IMR-90 (cell line): ENCODE measurements around the gene IP6K3.

ENCODE experiments used
- TF ChIP-seq, protein P1 (sequence below): conservative IDR thresholded peaks from 2 replicates; pipeline ENCODE4 v1.5.1; 2012; ENCODE audit warnings: mild to moderate bottlenecking, low read depth, low read length, improper control_type of control experiment
- TF ChIP-seq, protein P2 (sequence below): fragments of 150-350 bp; IDR thresholded peaks from 2 replicates; pipeline ENCODE4 v1.6.1; 2017; ENCODE audit warnings: mild to moderate bottlenecking, antibody characterized with exemption, low read length, low read depth

DNA sequence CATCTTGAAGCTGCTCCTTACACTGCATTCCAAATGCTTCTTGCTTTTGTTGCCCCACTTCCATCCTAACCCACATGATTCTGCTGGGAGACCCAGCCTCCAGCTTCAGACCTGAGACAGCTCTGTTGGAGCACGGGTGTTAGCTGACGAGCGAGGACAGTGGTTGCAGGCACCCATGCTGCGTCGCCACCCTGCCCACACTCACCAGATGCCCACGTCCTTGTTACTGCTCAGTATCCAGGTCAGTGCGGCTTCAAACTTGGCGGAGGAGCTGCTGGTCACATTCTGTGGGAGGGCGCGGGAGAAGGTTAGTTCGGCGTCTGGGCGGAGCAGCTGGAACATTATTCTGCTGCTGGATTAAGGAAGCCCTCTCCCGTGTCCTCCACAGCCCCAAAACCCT lies 33.2 kb upstream of the IP6K3 start:
- TF ChIP-seq, protein P1, sequence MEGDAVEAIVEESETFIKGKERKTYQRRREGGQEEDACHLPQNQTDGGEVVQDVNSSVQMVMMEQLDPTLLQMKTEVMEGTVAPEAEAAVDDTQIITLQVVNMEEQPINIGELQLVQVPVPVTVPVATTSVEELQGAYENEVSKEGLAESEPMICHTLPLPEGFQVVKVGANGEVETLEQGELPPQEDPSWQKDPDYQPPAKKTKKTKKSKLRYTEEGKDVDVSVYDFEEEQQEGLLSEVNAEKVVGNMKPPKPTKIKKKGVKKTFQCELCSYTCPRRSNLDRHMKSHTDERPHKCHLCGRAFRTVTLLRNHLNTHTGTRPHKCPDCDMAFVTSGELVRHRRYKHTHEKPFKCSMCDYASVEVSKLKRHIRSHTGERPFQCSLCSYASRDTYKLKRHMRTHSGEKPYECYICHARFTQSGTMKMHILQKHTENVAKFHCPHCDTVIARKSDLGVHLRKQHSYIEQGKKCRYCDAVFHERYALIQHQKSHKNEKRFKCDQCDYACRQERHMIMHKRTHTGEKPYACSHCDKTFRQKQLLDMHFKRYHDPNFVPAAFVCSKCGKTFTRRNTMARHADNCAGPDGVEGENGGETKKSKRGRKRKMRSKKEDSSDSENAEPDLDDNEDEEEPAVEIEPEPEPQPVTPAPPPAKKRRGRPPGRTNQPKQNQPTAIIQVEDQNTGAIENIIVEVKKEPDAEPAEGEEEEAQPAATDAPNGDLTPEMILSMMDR: no peak
- TF ChIP-seq, protein P2, sequence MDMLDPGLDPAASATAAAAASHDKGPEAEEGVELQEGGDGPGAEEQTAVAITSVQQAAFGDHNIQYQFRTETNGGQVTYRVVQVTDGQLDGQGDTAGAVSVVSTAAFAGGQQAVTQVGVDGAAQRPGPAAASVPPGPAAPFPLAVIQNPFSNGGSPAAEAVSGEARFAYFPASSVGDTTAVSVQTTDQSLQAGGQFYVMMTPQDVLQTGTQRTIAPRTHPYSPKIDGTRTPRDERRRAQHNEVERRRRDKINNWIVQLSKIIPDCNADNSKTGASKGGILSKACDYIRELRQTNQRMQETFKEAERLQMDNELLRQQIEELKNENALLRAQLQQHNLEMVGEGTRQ: no peak
